HG03039 (cell line): ENCODE data around the gene OCLN.
"Not testable (repeated sequence)": the region's sequence is repeated elsewhere in the genome, so short reads cannot be mapped to it uniquely, and the experiment has no call there.

Experiments used
- ATAC-seq: cut with Tn5 transposase; IDR thresholded peaks from one replicate; pipeline ENCODE4 v1.9.1; 2021; ENCODE audit warnings: mild to moderate bottlenecking, moderate library complexity; ENCODE audit not compliant: unreplicated experiment

Gene OCLN

GRCh38 chr5:69492391-69492922, at the start of gene OCLN:
OCLN (plus strand) TSS chr5:69492790; CDS start chr5:69504245, 11,455 bp downstream.
- peak; percentile 55 for ATAC-seq

DNA sequence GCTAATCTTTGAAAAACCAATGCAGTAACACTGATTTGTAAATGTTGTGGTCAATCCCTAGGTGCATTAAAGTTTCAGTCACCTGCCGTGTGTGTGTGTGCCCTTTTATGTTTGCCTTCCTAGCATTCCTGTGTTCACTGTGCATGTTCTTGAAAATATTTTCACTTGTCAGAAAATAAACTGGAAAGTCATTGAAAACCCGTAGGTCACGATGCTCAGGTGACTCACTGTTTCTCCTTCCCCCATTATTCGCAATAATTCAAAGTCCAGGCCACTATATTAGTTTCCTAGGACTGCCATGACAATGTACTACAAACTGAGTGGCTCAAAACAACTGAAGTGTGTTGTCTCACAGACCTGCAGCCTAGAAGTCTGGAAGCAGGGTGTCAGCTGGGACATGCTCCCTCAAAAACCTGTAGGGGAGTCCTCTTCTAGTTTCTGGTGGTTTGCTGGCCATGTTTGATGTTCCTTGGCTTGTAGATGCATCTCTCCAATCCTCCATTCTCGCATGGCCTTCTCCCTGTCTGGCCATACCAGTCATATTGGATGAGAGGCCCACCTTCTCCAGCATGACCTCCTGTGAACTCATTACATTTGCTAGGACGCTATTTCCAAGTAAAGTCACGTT, 48.3 kb upstream of the OCLN start:
- ATAC-seq, result no peak

GRCh38 chr5:69449511-69449910, 43.1 kb upstream of the OCLN start:
- no peak for ATAC-seq

DNA sequence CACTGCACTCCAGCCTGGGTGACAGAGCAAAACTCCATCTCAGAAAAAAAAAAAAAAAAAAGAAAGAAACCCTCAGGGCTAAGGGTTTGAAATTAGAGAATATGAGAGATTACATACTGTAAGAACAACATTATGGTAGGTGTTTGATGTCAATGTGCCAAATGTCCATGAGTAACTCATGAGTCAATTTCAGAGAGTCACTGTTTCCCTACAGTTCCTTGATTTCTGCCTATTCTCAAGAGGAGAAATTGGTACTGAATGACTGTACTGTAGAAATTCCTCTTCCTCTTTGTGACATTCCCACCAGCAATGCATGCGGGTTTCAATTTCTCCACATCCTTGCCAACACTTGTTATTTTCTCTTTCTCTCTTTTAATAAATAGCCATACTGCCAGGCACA, 42.5 kb upstream of the OCLN start:
- no peak for ATAC-seq

DNA sequence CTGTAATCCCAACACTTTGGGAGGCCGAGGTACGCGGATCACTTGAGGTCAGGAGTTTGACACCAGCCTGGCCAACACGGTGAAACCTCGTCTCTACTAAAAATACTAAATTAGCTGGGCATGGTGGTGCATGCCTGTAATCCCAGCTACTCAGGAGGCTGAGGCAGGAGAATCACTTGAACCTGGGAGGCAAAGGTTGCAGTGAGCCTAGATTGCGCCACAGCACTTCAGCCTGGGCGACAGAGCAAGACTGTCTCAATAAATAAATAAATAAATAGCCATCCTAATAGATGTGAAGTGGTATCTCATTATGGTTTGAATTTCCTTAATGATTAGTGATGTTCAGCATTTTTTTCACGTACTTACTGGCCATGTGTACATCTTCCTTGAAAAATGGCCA, 42.1 kb upstream of the OCLN start:
- not testable (repeated sequence) for ATAC-seq

DNA sequence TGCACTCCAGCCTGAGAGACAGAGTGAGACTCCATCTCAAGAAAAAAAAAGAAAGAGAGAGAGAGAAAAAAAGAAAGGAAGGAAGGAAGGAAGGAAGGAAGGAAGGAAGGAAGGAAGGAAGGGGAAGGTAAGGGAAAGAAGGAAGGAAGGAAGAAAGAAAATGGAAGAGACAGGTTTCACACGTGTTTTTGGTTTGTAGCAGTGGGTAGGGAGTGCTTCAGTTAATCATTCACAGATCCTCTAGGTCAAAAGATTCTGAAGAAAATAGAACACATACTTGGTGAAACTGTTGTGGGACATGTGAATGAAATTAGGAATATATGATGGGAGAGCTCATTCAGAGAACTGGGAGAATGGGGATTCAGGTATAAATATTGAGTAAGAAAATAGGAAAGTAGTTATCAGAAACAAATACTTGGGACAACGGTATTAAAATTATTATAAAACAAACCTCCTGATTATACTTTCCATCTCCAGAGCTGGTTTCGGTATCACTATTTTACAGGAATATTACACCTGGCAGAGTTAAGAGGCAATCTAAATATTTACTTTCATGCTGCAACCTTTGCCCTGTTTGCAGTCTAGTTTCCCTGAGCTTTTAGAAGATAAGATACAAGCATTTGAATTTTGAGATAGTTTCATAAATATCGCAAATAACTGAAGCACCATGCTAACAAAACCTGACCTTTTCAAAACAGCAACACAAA, 40.5 kb upstream of the OCLN start:
- no peak for ATAC-seq

GRCh38 chr5:69453487-69453886, 39.1 kb upstream of the OCLN start:
- not testable (repeated sequence) for ATAC-seq

GRCh38 chr5:69454460-69455249, 37.9 kb upstream of the OCLN start:
- no peak for ATAC-seq

DNA sequence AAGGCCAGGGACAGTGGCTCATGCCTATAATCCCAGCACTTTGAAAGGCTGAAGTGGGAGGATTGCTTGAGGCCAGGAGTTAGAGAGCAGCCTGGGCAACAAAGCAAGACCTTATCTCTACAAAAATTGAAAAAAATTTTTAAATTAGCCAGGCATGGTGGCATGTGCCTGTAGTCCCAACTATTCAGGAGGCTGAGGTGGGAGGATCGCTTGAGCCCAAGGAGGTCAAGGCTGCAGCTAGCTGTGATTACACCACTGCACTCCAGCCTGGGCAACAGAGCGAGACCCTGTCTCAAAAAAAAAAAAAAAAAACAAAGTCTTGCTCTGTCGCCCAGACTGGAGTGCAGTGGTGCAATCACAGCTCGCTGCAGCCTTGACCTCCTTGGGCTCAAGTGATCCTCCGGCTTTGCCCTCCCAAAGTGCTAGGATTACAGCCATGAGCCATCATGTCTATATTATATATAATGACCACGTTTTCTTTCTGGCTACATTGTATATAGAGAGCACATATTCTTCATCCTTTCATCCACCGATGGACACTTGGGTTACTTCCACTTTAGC, 37.1 kb upstream of the OCLN start:
- ATAC-seq, result not testable (repeated sequence)

DNA sequence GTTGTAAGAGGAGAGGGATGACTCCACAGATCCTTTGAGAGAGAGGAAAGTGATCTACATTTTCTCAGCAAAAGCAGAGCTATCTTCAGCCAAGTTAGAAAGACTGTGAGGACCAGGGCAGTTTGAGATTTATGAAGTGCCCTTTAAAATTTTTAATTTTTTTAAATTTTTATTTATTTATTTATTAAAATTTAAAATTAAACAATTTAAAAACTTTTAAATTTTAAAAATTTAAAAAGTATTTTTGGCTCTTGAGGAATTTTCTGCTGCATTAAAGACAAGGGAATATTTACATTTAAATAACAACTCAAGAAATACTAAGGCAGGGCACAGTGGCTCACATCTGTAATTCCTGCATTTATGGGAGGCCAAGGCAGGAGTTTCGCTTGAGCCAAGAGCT, 30.4 kb upstream of the OCLN start:
- no peak for ATAC-seq

DNA sequence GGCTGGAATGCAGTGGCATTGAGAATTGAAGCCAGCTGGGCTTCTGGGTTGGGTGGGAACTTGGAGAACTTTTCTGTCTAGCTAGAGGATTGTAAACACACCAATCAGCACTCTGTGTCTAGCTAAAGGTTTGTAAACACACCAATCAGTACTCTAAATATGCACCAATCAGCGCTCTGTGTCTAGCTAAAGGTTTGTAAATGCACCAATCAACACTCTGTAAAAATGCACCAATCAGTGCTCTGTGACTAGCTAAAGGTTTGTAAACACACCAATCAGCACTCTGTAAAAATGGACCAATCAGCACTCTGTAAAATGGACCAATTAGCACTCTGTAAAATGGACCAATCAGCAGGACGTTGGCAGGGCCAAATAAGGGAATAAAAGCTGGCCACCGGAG, 26.2 kb upstream of the OCLN start:
- ATAC-seq, result not testable (repeated sequence)

GRCh38 chr5:69467442-69468225, 25.0 kb upstream of the OCLN start:
- peak; percentile 96 for ATAC-seq

DNA sequence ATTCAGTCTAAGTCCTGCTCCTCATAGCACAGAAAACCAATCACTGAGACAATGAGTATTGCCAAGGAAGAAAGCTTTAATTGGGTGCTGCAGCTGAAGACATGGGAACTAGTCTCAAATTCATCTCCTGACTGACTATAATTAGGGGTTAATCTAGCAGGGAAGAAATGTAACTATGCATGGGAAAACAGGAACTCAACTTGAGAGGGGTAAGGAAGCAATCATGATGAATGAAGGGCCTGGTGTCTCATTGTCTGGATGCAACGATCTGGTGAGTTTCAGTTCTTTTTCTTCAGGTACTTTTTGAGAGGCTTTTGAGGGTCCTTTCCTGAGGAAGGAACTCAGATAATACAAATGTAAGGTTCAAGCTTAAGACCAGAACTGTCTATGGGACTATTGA, 24.0 kb upstream of the OCLN start:
- ATAC-seq, result no peak

DNA sequence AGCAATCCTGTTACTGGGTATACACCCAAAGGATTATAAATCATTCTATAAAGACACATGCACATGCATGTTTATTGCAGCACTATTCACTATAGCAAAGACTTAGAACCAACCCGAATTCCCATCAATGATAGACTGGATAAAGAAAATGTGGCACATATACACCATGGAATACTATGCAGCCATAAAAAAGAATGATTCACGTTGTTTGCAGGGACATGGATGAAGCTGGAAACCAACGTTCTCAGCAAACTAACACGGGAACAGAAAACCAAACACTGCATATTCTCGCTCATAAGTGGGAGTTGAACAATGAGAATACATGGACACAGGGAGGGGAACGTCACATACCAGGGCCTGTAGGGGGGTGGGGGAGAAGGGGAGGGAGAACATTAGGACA, 21.1 kb upstream of the OCLN start:
- ATAC-seq, result not testable (repeated sequence)

- not testable (repeated sequence) for ATAC-seq
Measured at GRCh38 chr5:69472535-69473143, 20.0 kb upstream of the OCLN start.

DNA sequence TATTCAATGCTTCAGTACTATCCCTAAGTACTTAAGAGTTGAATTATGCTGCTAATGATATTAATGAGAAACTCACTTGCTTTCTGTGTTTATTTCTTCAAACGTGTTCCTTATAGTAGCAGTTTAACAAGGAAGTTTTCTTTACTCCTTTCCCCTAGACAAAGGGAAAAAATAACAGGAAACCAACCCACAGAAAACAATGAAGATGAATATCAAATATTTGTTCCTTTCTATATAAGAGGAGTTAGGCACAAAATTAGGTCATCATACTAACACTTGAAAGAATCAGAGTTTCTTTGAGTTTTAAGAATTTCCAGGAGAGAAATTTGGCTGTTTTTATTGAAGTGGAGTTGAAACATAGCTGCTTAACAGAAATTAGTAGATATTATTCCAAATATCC, 15.4 kb upstream of the OCLN start:
- no peak for ATAC-seq

DNA sequence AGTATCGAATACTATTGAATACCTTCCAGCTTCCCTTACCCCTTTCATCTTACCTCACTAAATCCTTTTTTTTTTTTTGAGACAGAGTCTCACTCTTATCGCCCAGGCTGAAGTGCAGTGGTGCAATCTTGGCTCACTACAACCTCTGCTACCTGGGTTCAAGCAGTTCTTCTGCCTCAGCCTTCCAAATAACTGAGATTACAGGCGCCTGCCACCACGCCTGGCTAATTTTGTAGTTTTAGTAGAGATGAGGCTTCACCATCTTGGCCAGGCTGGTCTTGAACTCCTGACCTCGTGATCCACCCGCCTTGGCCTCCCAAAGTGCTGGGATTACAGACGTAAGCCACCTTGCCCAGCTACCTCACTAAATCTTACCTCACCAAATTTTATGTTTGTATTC, 14.3 kb upstream of the OCLN start:
- not testable (repeated sequence) for ATAC-seq

DNA sequence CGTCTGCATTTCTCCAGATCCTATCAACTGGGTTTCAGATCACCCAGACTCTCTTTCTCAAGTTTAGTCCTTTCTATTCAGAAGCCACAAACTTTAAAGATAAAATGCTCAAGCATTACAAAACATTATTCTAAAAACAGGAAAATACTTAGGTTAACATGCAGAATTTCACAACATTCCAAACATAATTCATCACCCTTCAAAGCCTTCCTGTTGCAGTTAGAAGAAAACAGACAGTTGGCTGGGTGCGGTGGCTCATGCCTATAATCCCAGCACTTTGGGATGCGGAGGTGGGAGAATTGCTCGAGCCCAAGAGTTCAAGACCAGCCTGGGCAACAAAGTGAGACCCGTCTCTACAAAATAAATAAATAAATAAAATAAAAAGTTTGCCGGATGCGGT, 7.7 kb upstream of the OCLN start:
- ATAC-seq, result no peak

GRCh38 chr5:69485471-69485870, 7.1 kb upstream of the OCLN start:
- no peak for ATAC-seq

DNA sequence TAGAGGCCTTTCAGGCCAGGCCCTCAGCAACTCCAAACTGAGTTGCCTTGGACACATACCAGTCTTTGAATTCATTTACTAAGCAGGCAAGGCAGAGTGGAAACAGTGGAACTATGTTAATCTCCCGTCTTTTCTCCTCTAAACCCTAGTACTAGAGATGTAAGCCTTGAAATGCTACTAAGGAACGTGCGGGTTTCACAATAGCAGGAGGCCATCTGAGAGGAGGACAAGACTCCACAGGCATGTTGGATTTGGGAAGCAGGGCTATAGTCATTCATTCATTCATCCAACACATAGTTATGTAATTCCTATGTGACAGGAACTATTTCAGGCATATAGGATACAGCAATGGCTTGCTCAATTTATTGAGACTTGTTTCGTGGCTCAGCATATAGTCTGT, 3.3 kb upstream of the OCLN start:
- ATAC-seq, result no peak
